ENCODE results near the gene BRICD5. TPM values are rescaled to one million over a fixed set of nuclear protein-coding genes. Genes with fewer than 3 reads are reported as not detected.

The BRICD5 gene
- total RNA-seq = 1.1 and 1.7 TPM in 2 replicates

GRCh38 chr16:2210386-2211365 lies at the start of gene BRICD5:
Gene BRICD5, minus strand, starts transcription at chr16:2210863. Its CDS starts 30 bp downstream, at chr16:2210833.

GRCh38 chr16:2251296-2252111 lies 40.8 kb upstream of the BRICD5 start, which contains the start of gene ECI1:
Gene ECI1, minus strand, starts transcription at chr16:2251587. Its CDS starts 21 bp downstream, at chr16:2251566.

GRCh38 chr16:2236337-2237101 lies 25.9 kb upstream of the BRICD5 start, which contains the start of gene DNASE1L2:
Gene DNASE1L2, plus strand, starts transcription at chr16:2236444. Its CDS starts 373 bp downstream, at chr16:2236817.

GRCh38 chr16:2223221-2223941 lies 12.7 kb upstream of the BRICD5 start, which contains the start of gene E4F1:
Gene E4F1, plus strand, starts transcription at chr16:2223591. Its CDS starts 23 bp downstream, at chr16:2223614.

GRCh38 chr16:2214719-2214968 lies 4.0 kb upstream of the BRICD5 start, which contains the start of gene PGP:
Gene PGP, minus strand, starts transcription at chr16:2214840. Its CDS starts 63 bp downstream, at chr16:2214777.

GRCh38 chr16:2205104-2205966 lies 5.3 kb downstream of the BRICD5 start, which contains the start of gene MLST8:
Gene MLST8, plus strand, starts transcription at chr16:2205454. Its CDS starts 632 bp downstream, at chr16:2206086.

GRCh38 chr16:2196162-2196980 lies 14.3 kb downstream of the BRICD5 start, which contains the start of gene CASKIN1:
Gene CASKIN1, minus strand, starts transcription at chr16:2196605. Its CDS starts 173 bp downstream, at chr16:2196432.

Other genes starting within 250 kb of the BRICD5 start
- gene RPS2, start 246.0 kb downstream of the BRICD5 start, total RNA-seq = 3,346 and 3,366 TPM in 2 replicates
- not detected in 2 replicates for gene RNF151, start 244.0 kb downstream of the BRICD5 start, total RNA-seq
- 21.0 and 27.2 TPM in 2 replicates for gene TBL3, start 238.8 kb downstream of the BRICD5 start, total RNA-seq
- 0.09 and 0.11 TPM in 2 replicates for gene NOXO1, start 229.4 kb downstream of the BRICD5 start, total RNA-seq
- gene GFER, start 226.7 kb downstream of the BRICD5 start, total RNA-seq = 8.9 and 9.1 TPM in 2 replicates
- gene SYNGR3, start 220.9 kb downstream of the BRICD5 start, total RNA-seq = 1.2 and 2.2 TPM in 2 replicates
- gene ZNF598, start 201.0 kb downstream of the BRICD5 start, total RNA-seq = 8.1 and 8.8 TPM in 2 replicates
- 0.43 and 0.52 TPM in 2 replicates for gene NPW, start 191.1 kb downstream of the BRICD5 start, total RNA-seq
- 40.3 and 40.6 TPM in 2 replicates for gene NHERF2, start 184.0 kb downstream of the BRICD5 start, total RNA-seq
- 25.9 and 29.7 TPM in 2 replicates for gene NTHL1, start 163.0 kb downstream of the BRICD5 start, total RNA-seq
- gene TSC2, start 162.9 kb downstream of the BRICD5 start, total RNA-seq = 27.5 and 28.2 TPM in 2 replicates
- 18.9 and 20.3 TPM in 2 replicates for gene PKD1, start 75.0 kb downstream of the BRICD5 start, total RNA-seq
- 0.26 and 0.65 TPM in 2 replicates for gene RAB26, start 62.2 kb downstream of the BRICD5 start, total RNA-seq
- 54.2 and 60.4 TPM in 2 replicates for gene TRAF7, start 55.1 kb downstream of the BRICD5 start, total RNA-seq
- gene CASKIN1, start 14.3 kb downstream of the BRICD5 start, total RNA-seq = 0.17 and 0.43 TPM in 2 replicates
- gene MLST8, start 5.4 kb downstream of the BRICD5 start, total RNA-seq = 10.6 and 10.7 TPM in 2 replicates
- 5.9 and 9.1 TPM in 2 replicates for gene PGP, start 4.0 kb upstream of the BRICD5 start, total RNA-seq
- 20.9 and 22.1 TPM in 2 replicates for gene E4F1, start 12.7 kb upstream of the BRICD5 start, total RNA-seq
- gene DNASE1L2, start 25.6 kb upstream of the BRICD5 start, total RNA-seq = 0.22 and 0.26 TPM in 2 replicates
- 27.7 and 31.9 TPM in 2 replicates for gene ECI1, start 40.7 kb upstream of the BRICD5 start, total RNA-seq
- gene RNPS1, start 57.3 kb upstream of the BRICD5 start, total RNA-seq = 29.7 and 44.9 TPM in 2 replicates
- gene ABCA3, start 129.9 kb upstream of the BRICD5 start, total RNA-seq = 11.4 and 20.8 TPM in 2 replicates
- gene CCNF, start 218.6 kb upstream of the BRICD5 start, total RNA-seq = 7.0 and 9.1 TPM in 2 replicates
- gene TEDC2, start 249.2 kb upstream of the BRICD5 start, total RNA-seq = 1.7 and 2.1 TPM in 2 replicates

Measured in dermis lymphatic vessel endothelial cell (primary cell).